ENCODE measurements around the gene PTPN6.

The PTPN6 gene

GRCh38 chr12:6956021-6956727 is 5.0 kb downstream of the PTPN6 start:
- Histone ChIP-seq H3K4me3 (ENCODE audit: control insufficient read depth in 1 of 7, extremely low read depth in 1 of 7, insufficient read depth in 4 of 7, low read depth in 2 of 7, low read length in 6 of 7) (peak overlapping the region in 2 of 7 experiments; percentile 11 to 96), H3K36me3 (ENCODE audit: control insufficient read depth in 4 of 4, insufficient read depth in 4 of 4, low read length in 3 of 4) (peaks cover 14 to 70% (median 47%) of the 10 kb centered on the region in 4 experiments), H3K27me3 (replicated peaks in 2 of 5; ENCODE audit: control insufficient read depth in 4 of 5, insufficient read depth in 5 of 5, low read length in 4 of 5) (no peaks in the 10 kb centered on the region), H3K9me3 (ENCODE audit: control extremely low read depth in 1 of 5, control insufficient read depth in 4 of 5, insufficient read depth in 2 of 5, low read depth in 1 of 5, low read length in 4 of 5) (no peaks in the 10 kb centered on the region), H3K4me1 (ENCODE audit: control extremely low read depth in 1 of 4, control insufficient read depth in 4 of 4, insufficient read depth in 4 of 4, low read length in 3 of 4) (peaks cover 16 to 96% (median 94%) of the 10 kb centered on the region in 4 experiments), H3K27ac (ENCODE audit: insufficient read depth in 1 of 2, low read depth in 1 of 2, low read length in 2 of 2, poor library complexity in 1 of 2, severe bottlenecking in 2 of 2) (peak overlapping the region in 1 of 2 experiments; percentile 2)
- 49% methylated on average over 28 of the region's 28 CpGs for WGBS (ENCODE audit: insufficient coverage)
- POLR2A ChIA-PET, result interaction anchor here (2.3 kb wide), 1 partner anchor 12 kb away, joined by 7 read pairs; the partner anchor contains the start of genes C12orf57 and RNU7-1
- peak in 2 of 3 donors; percentile 62 to 70 for DNase-seq
- CTCF ChIA-PET, result interaction anchor here (0.9 to 13.5 kb wide), 5 partner anchors 9 to 87 kb away, joined by 3 to 441 read pairs (median 14); partner anchors contain the start of genes C12orf57, PTPN6, RNU7-1 and SPSB2

GRCh38 chr12:6957151-6957701 is 6.1 kb downstream of the PTPN6 start:
- DNase-seq, result no peak
- CTCF ChIA-PET, result interaction anchor here (0.9 to 13.5 kb wide), 8 partner anchors 8 to 151 kb away, joined by 3 to 441 read pairs (median 6); partner anchors contain the start of genes C12orf57, PTPN6, RNU7-1 and SPSB2
- POLR2A ChIA-PET, result interaction anchor here (2.3 kb wide), 1 partner anchor 13 kb away, joined by 7 read pairs; the partner anchor contains the start of genes C12orf57 and RNU7-1

GRCh38 chr12:6957741-6958608 is 6.8 kb downstream of the PTPN6 start:
- CTCF ChIA-PET, result interaction anchor here (0.7 to 13.5 kb wide), 8 partner anchors 9 to 152 kb away, joined by 3 to 441 read pairs (median 4); partner anchors contain the start of genes C12orf57, C1RL, PTPN6 and RNU7-1
- H3K4me3 ChIP-seq (ENCODE audit: control insufficient read depth in 1 of 7, extremely low read depth in 1 of 7, insufficient read depth in 4 of 7, low read depth in 2 of 7, low read length in 6 of 7), result peak overlapping the region in 6 of 7 experiments; percentile 3 to 58 (median 40)
- H3K27ac ChIP-seq (ENCODE audit: insufficient read depth in 1 of 2, low read depth in 1 of 2, low read length in 2 of 2, poor library complexity in 1 of 2, severe bottlenecking in 2 of 2), result peak overlapping the region; percentile 46 to 77
- H3K9me3 ChIP-seq (ENCODE audit: control extremely low read depth in 1 of 5, control insufficient read depth in 4 of 5, insufficient read depth in 2 of 5, low read depth in 1 of 5, low read length in 4 of 5), result no peaks in the 10 kb centered on the region
- POLR2A ChIA-PET, result interaction anchor here (1.1 to 2.3 kb wide), 4 partner anchors 12 to 191 kb away, joined by 3 to 26 read pairs (median 6); partner anchors contain the start of genes C12orf57 and RNU7-1
- peaks cover 14 to 72% (median 44%) of the 10 kb centered on the region in 4 experiments for H3K36me3 ChIP-seq (ENCODE audit: control insufficient read depth in 4 of 4, insufficient read depth in 4 of 4, low read length in 3 of 4)
- no peaks in the 10 kb centered on the region for H3K27me3 ChIP-seq (replicated peaks in 2 of 5; ENCODE audit: control insufficient read depth in 4 of 5, insufficient read depth in 5 of 5, low read length in 4 of 5)
- no peak for DNase-seq
- H3K4me1 ChIP-seq (ENCODE audit: control extremely low read depth in 1 of 4, control insufficient read depth in 4 of 4, insufficient read depth in 4 of 4, low read length in 3 of 4), result peaks cover 13 to 99% (median 99%) of the 10 kb centered on the region in 4 experiments
- WGBS (ENCODE audit: insufficient coverage), result 89% methylated on average over 20 of the region's 28 CpGs

More at GRCh38 chr12:6957151-6957701, 6.1 kb downstream of the PTPN6 start:
- H3K4me3 ChIP-seq (ENCODE audit: control insufficient read depth in 1 of 7, extremely low read depth in 1 of 7, insufficient read depth in 4 of 7, low read depth in 2 of 7, low read length in 6 of 7), result no peak overlapping the region
- H3K27ac ChIP-seq (ENCODE audit: insufficient read depth in 1 of 2, low read depth in 1 of 2, low read length in 2 of 2, poor library complexity in 1 of 2, severe bottlenecking in 2 of 2), result no peak overlapping the region
- peaks cover 16 to 99% (median 99%) of the 10 kb centered on the region in 4 experiments for H3K4me1 ChIP-seq (ENCODE audit: control extremely low read depth in 1 of 4, control insufficient read depth in 4 of 4, insufficient read depth in 4 of 4, low read length in 3 of 4)
- no peaks in the 10 kb centered on the region for H3K9me3 ChIP-seq (ENCODE audit: control extremely low read depth in 1 of 5, control insufficient read depth in 4 of 5, insufficient read depth in 2 of 5, low read depth in 1 of 5, low read length in 4 of 5)
- H3K36me3 ChIP-seq (ENCODE audit: control insufficient read depth in 4 of 4, insufficient read depth in 4 of 4, low read length in 3 of 4), result peaks cover 14 to 75% (median 47%) of the 10 kb centered on the region in 4 experiments
- WGBS (ENCODE audit: insufficient coverage), result 90% methylated on average over 14 of the region's 20 CpGs
- no peaks in the 10 kb centered on the region for H3K27me3 ChIP-seq (replicated peaks in 2 of 5; ENCODE audit: control insufficient read depth in 4 of 5, insufficient read depth in 5 of 5, low read length in 4 of 5)

DNA sequence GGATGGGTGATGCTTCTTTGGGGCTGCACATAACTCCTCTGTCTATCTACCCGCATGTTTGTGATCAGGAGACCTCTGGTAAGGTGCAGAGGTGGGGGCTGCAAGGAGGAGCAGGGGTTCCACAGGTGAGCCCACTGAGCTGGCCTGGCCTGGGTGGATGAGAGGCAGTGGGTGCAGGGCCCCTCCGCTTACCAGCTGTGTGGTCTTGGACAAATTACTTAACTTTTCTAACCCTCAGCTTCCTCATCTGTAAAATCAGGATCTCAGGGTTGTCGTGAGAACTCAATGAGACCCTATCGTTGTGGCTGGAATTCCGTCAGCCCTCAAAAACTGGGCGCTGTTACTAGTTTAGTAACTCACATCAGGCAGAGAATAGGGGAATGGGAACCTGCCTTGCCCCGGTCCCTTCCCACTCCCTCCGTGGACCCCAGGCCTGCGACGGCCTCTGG is 7.5 kb downstream of the PTPN6 start:
- POLR2A ChIA-PET, result interaction anchor here (1.0 to 1.9 kb wide), 5 partner anchors 9 to 192 kb away, joined by 3 to 26 read pairs (median 4); partner anchors contain the start of genes C12orf57, RNU7-1 and USP5
- Histone ChIP-seq H3K36me3 (ENCODE audit: control insufficient read depth in 4 of 4, insufficient read depth in 4 of 4, low read length in 3 of 4) (peaks cover 14 to 72% (median 44%) of the 10 kb centered on the region in 4 experiments), H3K9me3 (ENCODE audit: control extremely low read depth in 1 of 5, control insufficient read depth in 4 of 5, insufficient read depth in 2 of 5, low read depth in 1 of 5, low read length in 4 of 5) (no peaks in the 10 kb centered on the region), H3K27me3 (replicated peaks in 2 of 5; ENCODE audit: control insufficient read depth in 4 of 5, insufficient read depth in 5 of 5, low read length in 4 of 5) (no peaks in the 10 kb centered on the region), H3K4me3 (ENCODE audit: control insufficient read depth in 1 of 7, extremely low read depth in 1 of 7, insufficient read depth in 4 of 7, low read depth in 2 of 7, low read length in 6 of 7) (peak overlapping the region in 6 of 7 experiments; percentile 3 to 58 (median 30)), H3K27ac (ENCODE audit: insufficient read depth in 1 of 2, low read depth in 1 of 2, low read length in 2 of 2, poor library complexity in 1 of 2, severe bottlenecking in 2 of 2) (peak overlapping the region; percentile 46 to 77), H3K4me1 (ENCODE audit: control extremely low read depth in 1 of 4, control insufficient read depth in 4 of 4, insufficient read depth in 4 of 4, low read length in 3 of 4) (peaks cover 13 to 96% (median 95%) of the 10 kb centered on the region in 4 experiments)
- CTCF ChIA-PET, result interaction anchor here (0.7 to 13.5 kb wide), 8 partner anchors 8 to 151 kb away, joined by 3 to 441 read pairs (median 4); partner anchors contain the start of genes C12orf57, C1RL, PTPN6 and RNU7-1
- DNase-seq, result peak in 2 of 3 donors; percentile 6 to 33
- WGBS (ENCODE audit: insufficient coverage), result 21% methylated on average over 5 of the region's 10 CpGs

DNA sequence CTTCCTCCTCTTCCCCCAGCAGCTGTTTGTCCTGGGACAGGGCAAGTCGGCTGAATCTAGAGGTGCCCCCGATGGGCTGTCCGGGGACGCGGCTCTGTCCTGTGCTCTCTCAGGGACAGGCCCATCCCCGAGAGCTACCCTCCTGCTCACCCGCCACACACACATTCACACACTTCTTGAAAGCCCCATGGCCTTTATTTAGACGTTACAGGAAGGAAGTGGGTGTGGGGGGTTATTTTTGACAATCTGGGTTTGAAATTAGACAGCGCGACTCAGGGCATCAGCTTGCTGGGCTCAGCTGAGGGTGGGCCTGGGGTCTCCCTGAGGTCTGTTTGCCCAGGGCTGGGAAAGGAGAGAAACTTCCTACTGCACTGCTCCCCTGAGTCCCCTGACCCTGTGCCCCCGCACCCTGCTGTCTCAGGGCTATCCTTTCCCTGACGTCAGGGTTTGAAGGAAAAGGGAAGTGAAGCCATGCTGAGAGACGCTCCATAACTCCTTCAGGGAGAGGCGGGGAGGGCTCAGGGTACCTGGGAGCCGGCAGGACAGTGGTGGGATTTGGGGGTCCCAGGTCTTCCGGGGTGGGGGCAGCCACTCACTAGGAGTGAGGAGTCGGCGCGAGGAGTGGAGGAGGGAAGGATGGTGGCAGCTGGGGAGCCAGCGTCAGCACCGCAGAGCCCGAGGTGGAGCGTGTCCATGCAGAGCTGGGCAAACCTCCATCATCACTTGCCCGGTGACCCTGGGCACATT is 8.1 kb downstream of the PTPN6 start:
- no peaks in the 10 kb centered on the region for H3K9me3 ChIP-seq (ENCODE audit: control extremely low read depth in 1 of 5, control insufficient read depth in 4 of 5, insufficient read depth in 2 of 5, low read depth in 1 of 5, low read length in 4 of 5)
- peaks cover 12 to 92% (median 91%) of the 10 kb centered on the region in 4 experiments for H3K4me1 ChIP-seq (ENCODE audit: control extremely low read depth in 1 of 4, control insufficient read depth in 4 of 4, insufficient read depth in 4 of 4, low read length in 3 of 4)
- H3K27ac ChIP-seq (ENCODE audit: insufficient read depth in 1 of 2, low read depth in 1 of 2, low read length in 2 of 2, poor library complexity in 1 of 2, severe bottlenecking in 2 of 2), result peak overlapping the region; percentile 46 to 77
- peak in 2 of 3 donors; percentile 90 to 93 for DNase-seq
- ChIA-PET POLR2A (interaction anchor here (1.0 to 1.9 kb wide), 5 partner anchors 10 to 192 kb away, joined by 3 to 26 read pairs (median 4); partner anchors contain the start of genes C12orf57, RNU7-1 and USP5), CTCF (interaction anchor here (0.7 to 13.5 kb wide), 7 partner anchors 9 to 150 kb away, joined by 3 to 441 read pairs (median 4); partner anchors contain the start of genes C12orf57, C1RL, PTPN6 and RNU7-1)
- no peaks in the 10 kb centered on the region for H3K27me3 ChIP-seq (replicated peaks in 2 of 5; ENCODE audit: control insufficient read depth in 4 of 5, insufficient read depth in 5 of 5, low read length in 4 of 5)
- H3K36me3 ChIP-seq (ENCODE audit: control insufficient read depth in 4 of 4, insufficient read depth in 4 of 4, low read length in 3 of 4), result peaks cover 14 to 72% (median 44%) of the 10 kb centered on the region in 4 experiments
- WGBS (ENCODE audit: insufficient coverage), result 14% methylated on average over 12 of the region's 24 CpGs
- peak overlapping the region in 4 of 7 experiments; percentile 46 to 64 (median 55) for H3K4me3 ChIP-seq (ENCODE audit: control insufficient read depth in 1 of 7, extremely low read depth in 1 of 7, insufficient read depth in 4 of 7, low read depth in 2 of 7, low read length in 6 of 7)

Data from common myeloid progenitor, CD34-positive (primary cell).